Measurements from ENCODE around the gene ZSCAN20. TPM values are rescaled to one million over a fixed set of nuclear protein-coding genes. Genes with fewer than 3 reads are reported as not detected.
"Not testable (repeated sequence)": the region's sequence is repeated elsewhere in the genome, so short reads cannot be mapped to it uniquely, and the experiment has no call there.

The ZSCAN20 gene
- total RNA-seq, 1 donor from 2014 or later, result 7.1 TPM

GRCh38 chr1:33508151-33508550 lies 35.7 kb downstream of the ZSCAN20 start:
- no peak overlapping the region for H3K4me3 ChIP-seq (ENCODE audit: low read depth, low read length)
- no peak for DNase-seq (ENCODE audit: low read depth)
- H3K36me3 ChIP-seq (ENCODE audit: control insufficient read depth, insufficient read depth, low read length), result no peaks in the 10 kb centered on the region
- no peaks in the 10 kb centered on the region for H3K27me3 ChIP-seq (ENCODE audit: control insufficient read depth, insufficient read depth, low read length)
- TF ChIP-seq, protein P1, sequence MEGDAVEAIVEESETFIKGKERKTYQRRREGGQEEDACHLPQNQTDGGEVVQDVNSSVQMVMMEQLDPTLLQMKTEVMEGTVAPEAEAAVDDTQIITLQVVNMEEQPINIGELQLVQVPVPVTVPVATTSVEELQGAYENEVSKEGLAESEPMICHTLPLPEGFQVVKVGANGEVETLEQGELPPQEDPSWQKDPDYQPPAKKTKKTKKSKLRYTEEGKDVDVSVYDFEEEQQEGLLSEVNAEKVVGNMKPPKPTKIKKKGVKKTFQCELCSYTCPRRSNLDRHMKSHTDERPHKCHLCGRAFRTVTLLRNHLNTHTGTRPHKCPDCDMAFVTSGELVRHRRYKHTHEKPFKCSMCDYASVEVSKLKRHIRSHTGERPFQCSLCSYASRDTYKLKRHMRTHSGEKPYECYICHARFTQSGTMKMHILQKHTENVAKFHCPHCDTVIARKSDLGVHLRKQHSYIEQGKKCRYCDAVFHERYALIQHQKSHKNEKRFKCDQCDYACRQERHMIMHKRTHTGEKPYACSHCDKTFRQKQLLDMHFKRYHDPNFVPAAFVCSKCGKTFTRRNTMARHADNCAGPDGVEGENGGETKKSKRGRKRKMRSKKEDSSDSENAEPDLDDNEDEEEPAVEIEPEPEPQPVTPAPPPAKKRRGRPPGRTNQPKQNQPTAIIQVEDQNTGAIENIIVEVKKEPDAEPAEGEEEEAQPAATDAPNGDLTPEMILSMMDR (IDR thresholded peaks at IDR 0.05; ENCODE audit: insufficient read depth, low read length, poor library complexity, severe bottlenecking), result no peak

- not testable (repeated sequence) for H3K4me3 ChIP-seq (ENCODE audit: low read depth, low read length)
Measured at GRCh38 chr1:33509276-33509675, 36.8 kb downstream of the ZSCAN20 start.

GRCh38 chr1:33512226-33513011 lies 40.0 kb downstream of the ZSCAN20 start:
- peaks cover 2% of the 10 kb centered on the region for H3K27me3 ChIP-seq (ENCODE audit: control insufficient read depth, insufficient read depth, low read length)
- TF ChIP-seq, protein P1 (IDR thresholded peaks at IDR 0.05; ENCODE audit: insufficient read depth, low read length, poor library complexity, severe bottlenecking), result no peak
- no peak overlapping the region for H3K4me3 ChIP-seq (ENCODE audit: low read depth, low read length)
- H3K36me3 ChIP-seq (ENCODE audit: control insufficient read depth, insufficient read depth, low read length), result no peaks in the 10 kb centered on the region
- no peak for DNase-seq (ENCODE audit: low read depth)

More at GRCh38 chr1:33509276-33509675, 36.8 kb downstream of the ZSCAN20 start:
- H3K27me3 ChIP-seq (ENCODE audit: control insufficient read depth, insufficient read depth, low read length); DNase-seq (ENCODE audit: low read depth); H3K36me3 ChIP-seq (ENCODE audit: control insufficient read depth, insufficient read depth, low read length): not testable (repeated sequence)

DNA sequence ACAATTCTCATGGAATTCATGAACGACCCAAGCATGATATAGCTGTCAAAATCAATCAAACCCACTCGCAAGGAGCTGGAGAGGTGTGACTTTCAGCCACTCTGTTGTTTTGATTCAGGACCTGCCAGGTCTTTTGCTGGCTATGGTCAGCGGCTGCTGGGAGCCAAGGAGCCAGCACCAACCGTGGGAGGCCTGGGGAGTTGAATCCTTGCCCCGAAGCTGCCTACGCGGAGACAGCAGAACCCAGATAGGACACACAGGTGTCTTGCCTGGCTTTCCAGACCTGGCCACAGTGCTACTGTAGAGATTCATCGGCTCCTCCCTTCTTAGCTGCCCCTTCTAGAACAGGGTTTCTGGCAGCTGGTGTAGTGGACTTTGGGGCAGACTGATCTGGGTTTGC lies 42.7 kb downstream of the ZSCAN20 start:
- DNase-seq (ENCODE audit: low read depth), result no peak
- no peak overlapping the region for H3K4me3 ChIP-seq (ENCODE audit: low read depth, low read length)
- H3K27me3 ChIP-seq (ENCODE audit: control insufficient read depth, insufficient read depth, low read length), result peaks cover 2% of the 10 kb centered on the region
- TF ChIP-seq, protein P1 (IDR thresholded peaks at IDR 0.05; ENCODE audit: insufficient read depth, low read length, poor library complexity, severe bottlenecking), result no peak
- H3K36me3 ChIP-seq (ENCODE audit: control insufficient read depth, insufficient read depth, low read length), result no peaks in the 10 kb centered on the region

DNA sequence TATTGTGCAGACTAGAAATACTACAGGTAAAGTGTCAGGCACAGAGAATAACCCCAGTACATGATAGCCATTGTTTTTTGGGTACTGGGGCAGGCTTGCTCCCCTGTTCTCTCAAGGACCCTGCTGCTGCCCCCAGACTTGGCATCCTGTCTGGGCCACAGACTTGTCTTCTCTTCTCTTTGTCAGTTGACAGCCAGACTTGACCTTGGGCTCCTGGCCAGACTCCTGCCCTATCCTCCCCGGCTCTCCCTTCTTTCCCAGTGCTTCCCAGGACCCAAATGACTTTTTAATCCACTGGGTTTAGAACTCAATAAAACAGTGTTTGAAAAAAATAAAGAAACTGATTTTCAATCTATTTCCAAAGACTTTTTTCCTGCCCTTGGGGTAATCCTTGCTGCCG lies 43.2 kb downstream of the ZSCAN20 start:
- no peak for DNase-seq (ENCODE audit: low read depth)
- no peaks in the 10 kb centered on the region for H3K36me3 ChIP-seq (ENCODE audit: control insufficient read depth, insufficient read depth, low read length)
- TF ChIP-seq, protein P1 (IDR thresholded peaks at IDR 0.05; ENCODE audit: insufficient read depth, low read length, poor library complexity, severe bottlenecking), result no peak
- peaks cover 2% of the 10 kb centered on the region for H3K27me3 ChIP-seq (ENCODE audit: control insufficient read depth, insufficient read depth, low read length)
- H3K4me3 ChIP-seq (ENCODE audit: low read depth, low read length), result no peak overlapping the region

GRCh38 chr1:33516428-33516827 lies 44.0 kb downstream of the ZSCAN20 start:
- H3K4me3 ChIP-seq (ENCODE audit: low read depth, low read length), result no peak overlapping the region
- H3K36me3 ChIP-seq (ENCODE audit: control insufficient read depth, insufficient read depth, low read length), result no peaks in the 10 kb centered on the region
- peaks cover 2% of the 10 kb centered on the region for H3K27me3 ChIP-seq (ENCODE audit: control insufficient read depth, insufficient read depth, low read length)
- TF ChIP-seq, protein P1 (IDR thresholded peaks at IDR 0.05; ENCODE audit: insufficient read depth, low read length, poor library complexity, severe bottlenecking), result no peak
- no peak for DNase-seq (ENCODE audit: low read depth)
